GM23338 (cell line): ENCODE results near the gene EIF3F. TPM values are rescaled to one million over a fixed set of nuclear protein-coding genes. Genes with fewer than 3 reads are reported as not detected.

Source experiments
- ATAC-seq: fragments of 200-7000 bp; cut with Tn5 transposase; 3 replicates; pipeline ENCODE4 v1.9.1; 2020
- DNase-seq: peaks from one replicate; pipeline ENCODE4 v3.0.0-alpha.2; 2015; ENCODE audit warnings: low spot score
- H2AFZ ChIP-seq: fragments of 200-600 bp; sonication (generic); 2 replicates; pipeline ENCODE4 v1.8.0; 2016; ENCODE audit warnings: antibody characterized with exemption, mild to moderate bottlenecking, moderate library complexity
- H3F3A ChIP-seq: fragments of 200-600 bp; sonication (generic); replicated peaks from 2 replicates; pipeline ENCODE4 v1.8.0; 2017; ENCODE audit warnings: antibody characterized with exemption, mixed run types, low read depth
- H3K27ac ChIP-seq: fragments of 200-600 bp; sonication (generic); 2 replicates; pipeline ENCODE4 v1.6.1; 2016; ENCODE audit warnings: low read depth
- H3K27me3 ChIP-seq: fragments of 200-600 bp; sonication (generic); 2 replicates; pipeline ENCODE4 v1.8.0; 2016; ENCODE audit warnings: mild to moderate bottlenecking, mixed run types, moderate library complexity; ENCODE audit not compliant: insufficient read depth
- H3K36me3 ChIP-seq: fragments of 200-600 bp; sonication (generic); 2 replicates; pipeline ENCODE4 v1.8.0; 2016; ENCODE audit warnings: mild to moderate bottlenecking; ENCODE audit not compliant: insufficient read depth
- H3K4me1 ChIP-seq: fragments of 200-600 bp; sonication (generic); 2 replicates; pipeline ENCODE4 v1.8.0; 2016; ENCODE audit warnings: mild to moderate bottlenecking, moderate library complexity; ENCODE audit not compliant: insufficient read depth
- H3K4me2 ChIP-seq: fragments of 200-600 bp; sonication (generic); 2 replicates; pipeline ENCODE4 v1.7.1; 2017; ENCODE audit warnings: mixed run types
- H3K4me3 ChIP-seq: fragments of 200-600 bp; sonication (generic); 2 replicates; pipeline ENCODE4 v1.6.1; 2016; ENCODE audit warnings: mixed run types
- H3K79me2 ChIP-seq: fragments of 200-600 bp; sonication (generic); replicated peaks from 2 replicates; pipeline ENCODE4 v1.8.0; 2017; ENCODE audit warnings: mild to moderate bottlenecking; ENCODE audit not compliant: insufficient read depth
- H3K9me2 ChIP-seq: fragments of 200-600 bp; sonication (generic); 2 replicates; pipeline ENCODE4 v1.8.0; 2017; ENCODE audit not compliant: insufficient read depth
- H4K20me1 ChIP-seq: fragments of 200-600 bp; sonication (generic); replicated peaks from 2 replicates; pipeline ENCODE4 v1.8.0; 2017; ENCODE audit warnings: mild to moderate bottlenecking; ENCODE audit not compliant: insufficient read depth
- H3K27ac Mint-ChIP-seq: 2 replicates; pipeline ENCODE4 v1.8.0; 2020; ENCODE audit warnings: inconsistent platforms, mild to moderate bottlenecking, moderate library complexity, mixed read lengths
- H3K27me3 Mint-ChIP-seq: 3 replicates; pipeline ENCODE4 v1.8.0; 2022; ENCODE audit warnings: low read depth, mild to moderate bottlenecking, moderate library complexity, mixed read lengths, inconsistent platforms; ENCODE audit not compliant: insufficient read depth, poor library complexity
- H3K36me3 Mint-ChIP-seq: 3 replicates; pipeline ENCODE4 v1.8.0; 2021; ENCODE audit warnings: low read depth, mild to moderate bottlenecking, inconsistent platforms, moderate library complexity, mixed read lengths
- H3K4me1 Mint-ChIP-seq: 3 replicates; pipeline ENCODE4 v1.8.0; 2020; ENCODE audit warnings: mild to moderate bottlenecking, inconsistent platforms, mixed read lengths
- H3K4me3 Mint-ChIP-seq: 3 replicates; pipeline ENCODE4 v1.8.0; 2021; ENCODE audit warnings: moderate library complexity, mild to moderate bottlenecking, inconsistent platforms, mixed read lengths
- H3K9me3 Mint-ChIP-seq: 3 replicates; pipeline ENCODE4 v1.8.0; 2020; ENCODE audit warnings: moderate library complexity, mild to moderate bottlenecking, inconsistent platforms, mixed read lengths
- CREB1 ChIP-seq: fragments of 250-450 bp; sonication (Bioruptor Pico); IDR thresholded peaks from 2 replicates; pipeline ENCODE4 v1.5.0; 2020; ENCODE audit warnings: low read depth, mild to moderate bottlenecking, moderate library complexity
- CTCF ChIP-seq, 2 experiments: fragments of 200-600 bp in 1 of 2; sonication (generic) in 1 of 2; conservative IDR thresholded peaks; 2 replicates each; pipeline versions ENCODE4 v1.5.1 to v1.6.1; 2016 to 2017; ENCODE audit warnings: antibody characterized with exemption in 2 of 2, low read depth in 2 of 2, mild to moderate bottlenecking in 2 of 2, moderate library complexity in 1 of 2
- ETS1 ChIP-seq: IDR thresholded peaks from 2 replicates; pipeline ENCODE4 v1.6.1; 2016; ENCODE audit warnings: antibody characterized with exemption
- EZH2 ChIP-seq: fragments of 200-600 bp; sonication (generic); IDR thresholded peaks from one replicate; pipeline ENCODE4 v1.8.0; 2017; ENCODE audit warnings: antibody characterized with exemption, mild to moderate bottlenecking, low read depth; ENCODE audit not compliant: unreplicated experiment
- EZH2phosphoT487 ChIP-seq: fragments of 200-600 bp; sonication (generic); IDR thresholded peaks from one replicate; pipeline ENCODE4 v1.8.1; 2018; ENCODE audit warnings: antibody characterized with exemption; ENCODE audit not compliant: unreplicated experiment
- JUNB ChIP-seq: IDR thresholded peaks from one replicate; pipeline ENCODE4 v1.6.1; 2016; ENCODE audit warnings: antibody characterized with exemption; ENCODE audit not compliant: unreplicated experiment
- NANOG ChIP-seq: IDR thresholded peaks from 2 replicates; pipeline ENCODE4 v1.6.1; 2016; ENCODE audit warnings: antibody characterized with exemption, borderline replicate concordance
- POLR2AphosphoS5 ChIP-seq: IDR thresholded peaks from 2 replicates; pipeline ENCODE4 v1.6.1; 2016; ENCODE audit warnings: antibody characterized with exemption, low read depth
- REST ChIP-seq: IDR thresholded peaks from one replicate; pipeline ENCODE4 v1.6.1; 2018; ENCODE audit warnings: antibody characterized with exemption; ENCODE audit not compliant: unreplicated experiment
- STAT1 ChIP-seq: IDR thresholded peaks from one replicate; pipeline ENCODE4 v1.6.1; 2016; ENCODE audit warnings: antibody characterized with exemption; ENCODE audit not compliant: unreplicated experiment
- ZNF114 ChIP-seq: fragments of 250-450 bp; sonication (Bioruptor Pico); IDR thresholded peaks from 2 replicates; pipeline ENCODE4 v1.5.0; 2020; ENCODE audit warnings: mild to moderate bottlenecking, moderate library complexity
- ZNF331 ChIP-seq: fragments of 250-450 bp; sonication (Bioruptor Pico); IDR thresholded peaks from 2 replicates; pipeline ENCODE4 v1.5.0; 2020; ENCODE audit warnings: low read depth, mild to moderate bottlenecking, moderate library complexity
- ZNF462 ChIP-seq: fragments of 250-450 bp; sonication (Bioruptor Pico); IDR thresholded peaks from 2 replicates; pipeline ENCODE4 v1.5.0; 2020; ENCODE audit warnings: mild to moderate bottlenecking, moderate library complexity
- polyA plus RNA-seq: library from polyadenylated mRNA; unstranded; fragments of >200 nt; fragmentation: Nextera tagmentation; extraction: Ambion mirVana; gene quantifications from 2 replicates; pipeline ENCODE4 v1.2.1, GENCODE V29; 2016
- total RNA-seq: library from RNA; depleted of rRNA; stranded (reverse); fragments of >200 nt; shearing (Covaris generic); gene quantifications from 2 replicates; pipeline ENCODE4 v1.2.3, GENCODE V29; 2014

The EIF3F gene
- total and polyA plus RNA-seq, 2 experiments from 2014 or later, result 237 to 555 TPM

GRCh38 chr11:8036002-8036802 lies 49.1 kb downstream of the EIF3F start:
- ATAC-seq, result no peak
- H3K4me2 ChIP-seq, result no peak overlapping the region
- Mint-ChIP-seq H3K4me3 (no peak overlapping the region), H3K9me3 (no peaks in the 10 kb centered on the region), H3K27me3 (peaks cover 11% of the 10 kb centered on the region), H3K27ac (no peak overlapping the region), H3K36me3 (no peaks in the 10 kb centered on the region), H3K4me1 (peaks cover 17% of the 10 kb centered on the region)
- no peak overlapping the region for H3K27ac ChIP-seq
- H3K36me3 ChIP-seq, result no peaks in the 10 kb centered on the region
- H4K20me1 ChIP-seq, result no peaks in the 10 kb centered on the region
- H3K79me2 ChIP-seq, result no peaks in the 10 kb centered on the region
- H3K4me1 ChIP-seq, result peaks cover 9% of the 10 kb centered on the region; the same call in 1 of the 2 replicates
- H3K27me3 ChIP-seq, result no peaks in the 10 kb centered on the region
- TF ChIP-seq POLR2AphosphoS5, result no peak
- TF ChIP-seq REST, result no peak
- no peak for TF ChIP-seq JUNB
- TF ChIP-seq ZNF462 (CRISPR knock-in tag), result no peak
- TF ChIP-seq CREB1 (CRISPR knock-in tag), result no peak
- no peak for TF ChIP-seq EZH2
- no peak for TF ChIP-seq STAT1
- no peak for TF ChIP-seq ZNF114 (CRISPR knock-in tag)
- no peak for TF ChIP-seq NANOG
- no peak for TF ChIP-seq CTCF (conservative IDR thresholded peaks at IDR 0.05; ENCODE audit: low read depth in 2 of 2)
- no peak for TF ChIP-seq ETS1
- no peak for TF ChIP-seq ZNF331 (CRISPR knock-in tag)
- no peak for TF ChIP-seq EZH2phosphoT487
- no peak overlapping the region for H2AFZ ChIP-seq
- H3K9me2 ChIP-seq, result no peaks in the 10 kb centered on the region
- DNase-seq, result no peak
- 0 out of 2 replicates have a peak, but pooled peaks cover 3% of the 10 kb centered on the region for H3F3A ChIP-seq
- no peak overlapping the region for H3K4me3 ChIP-seq
